ENCODE measurements around the gene CWF19L2.

CWF19L2 gene

DNA sequence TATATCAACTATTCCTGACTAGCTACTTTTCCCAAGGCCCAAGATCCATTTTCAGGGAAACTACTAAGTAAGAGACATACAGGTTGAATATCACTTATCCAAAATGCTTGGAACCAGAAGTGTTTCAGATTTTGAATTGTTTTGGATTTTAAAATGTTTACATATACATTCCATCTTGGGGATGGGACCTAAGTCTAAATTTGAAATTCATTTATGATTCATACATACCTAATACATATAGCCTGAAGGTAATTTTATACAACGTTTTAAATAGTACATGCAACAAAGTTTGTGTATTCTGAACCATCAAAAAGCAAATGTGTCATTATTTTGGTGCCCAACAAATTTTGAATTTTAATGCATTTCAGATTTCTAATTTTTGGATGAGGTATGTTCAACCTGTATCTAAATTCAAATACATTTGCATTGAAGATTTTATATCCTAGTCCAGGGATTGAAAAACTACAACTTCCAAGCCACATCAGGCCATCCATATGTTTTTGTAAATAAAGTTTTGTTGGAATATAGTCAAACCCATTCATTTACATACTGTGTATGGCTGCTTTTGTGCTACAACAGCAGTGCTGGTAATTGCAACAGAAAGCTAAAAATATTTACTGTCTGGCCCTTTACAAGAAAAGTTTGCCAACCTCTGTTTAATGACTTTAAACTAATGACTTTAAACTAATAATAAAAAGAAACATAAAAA, 73.3 kb downstream of the CWF19L2 start:
- Histone ChIP-seq H3K27me3 (replicated peaks; ENCODE audit: control insufficient read depth, insufficient read depth, low read length) (no peaks in the 10 kb centered on the region), H3K4me3 (ENCODE audit: low read length) (no peak overlapping the region), H3K9ac (ENCODE audit: low read length) (no peak overlapping the region), H3K36me3 (ENCODE audit: control insufficient read depth, insufficient read depth, low read length, severe bottlenecking) (peaks cover 7% of the 10 kb centered on the region), H3K4me1 (ENCODE audit: control insufficient read depth, insufficient read depth, low read length) (peaks cover 10% of the 10 kb centered on the region), H3K9me3 (ENCODE audit: control insufficient read depth, low read length) (no peaks in the 10 kb centered on the region)
- DNase-seq (ENCODE audit: low read depth) = no peak

DNA sequence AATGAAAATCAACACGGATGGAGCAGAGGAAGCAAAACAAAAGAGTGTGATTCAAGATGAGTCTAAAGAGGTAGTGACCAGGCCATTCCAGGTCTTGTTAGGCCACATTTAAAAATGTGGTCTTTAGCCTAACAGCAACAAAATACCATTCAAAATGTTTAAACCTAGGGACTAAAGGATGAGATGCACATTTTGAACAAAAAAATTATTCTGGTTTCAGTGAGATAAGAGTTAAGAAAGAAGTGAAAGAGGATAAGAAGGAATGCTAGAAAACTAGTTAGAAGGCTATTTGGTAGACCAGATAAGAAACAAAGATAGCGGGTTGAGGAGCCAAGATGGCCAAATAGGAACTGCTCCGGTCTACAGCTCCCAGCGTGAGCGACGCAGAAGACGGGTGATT, 85.2 kb downstream of the CWF19L2 start:
- no peaks in the 10 kb centered on the region for H3K36me3 ChIP-seq (ENCODE audit: control insufficient read depth, insufficient read depth, low read length, severe bottlenecking)

DNA sequence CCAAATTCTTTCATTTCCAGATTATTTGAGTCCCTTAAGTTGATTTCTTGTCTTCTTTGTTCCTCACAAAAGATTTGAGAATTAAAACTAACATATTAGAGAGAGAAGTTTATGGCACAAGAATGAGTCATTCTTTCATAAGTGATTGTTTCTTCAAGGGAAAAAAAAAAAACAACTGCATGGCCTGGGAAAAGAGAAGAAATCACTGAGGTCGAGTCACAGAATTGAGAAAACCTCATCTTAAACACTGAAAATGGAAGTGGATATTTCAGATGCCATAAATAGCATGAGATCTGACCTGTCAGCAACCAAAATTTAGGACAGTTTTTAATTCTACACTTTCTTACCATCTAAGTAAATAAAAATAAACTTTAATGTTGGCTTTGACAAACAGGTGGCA, 87.2 kb downstream of the CWF19L2 start:
- H3K36me3 ChIP-seq (ENCODE audit: control insufficient read depth, insufficient read depth, low read length, severe bottlenecking) = no peaks in the 10 kb centered on the region
- H3K9ac ChIP-seq (ENCODE audit: low read length) = no peak overlapping the region
- H3K27me3 ChIP-seq (replicated peaks; ENCODE audit: control insufficient read depth, insufficient read depth, low read length) = no peaks in the 10 kb centered on the region
- DNase-seq (ENCODE audit: low read depth) = no peak
- H3K9me3 ChIP-seq (ENCODE audit: control insufficient read depth, low read length) = no peaks in the 10 kb centered on the region
- H3K4me3 ChIP-seq (ENCODE audit: low read length) = no peak overlapping the region
- peaks cover 10% of the 10 kb centered on the region for H3K4me1 ChIP-seq (ENCODE audit: control insufficient read depth, insufficient read depth, low read length)

More for the DNA sequence above, 85.2 kb downstream of the CWF19L2 start:
- Histone ChIP-seq H3K27me3 (replicated peaks; ENCODE audit: control insufficient read depth, insufficient read depth, low read length) (no peaks in the 10 kb centered on the region), H3K9ac (ENCODE audit: low read length) (no peak overlapping the region), H3K9me3 (ENCODE audit: control insufficient read depth, low read length) (no peaks in the 10 kb centered on the region), H3K4me1 (ENCODE audit: control insufficient read depth, insufficient read depth, low read length) (peaks cover 10% of the 10 kb centered on the region), H3K4me3 (ENCODE audit: low read length) (no peak overlapping the region)
- no peak for DNase-seq (ENCODE audit: low read depth)

DNA sequence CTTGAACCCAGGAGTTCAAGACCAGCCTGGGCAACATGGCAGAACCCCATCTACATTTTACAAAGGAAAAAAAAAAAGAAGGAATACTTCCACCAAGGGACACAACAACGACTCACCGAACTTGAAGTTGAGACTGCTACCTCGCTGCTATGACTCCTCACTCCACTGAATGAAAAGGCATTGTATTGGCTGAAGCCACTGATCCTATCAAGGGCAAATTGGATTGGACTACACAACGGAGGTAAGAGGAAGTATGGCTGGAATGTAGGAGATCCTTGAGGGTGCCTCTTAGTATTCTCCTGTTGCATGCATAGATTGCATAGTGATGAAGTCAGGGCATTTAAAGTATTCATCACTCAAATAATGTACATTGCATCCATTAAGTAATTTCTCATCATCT, 97.9 kb downstream of the CWF19L2 start:
- no peaks in the 10 kb centered on the region for H3K4me1 ChIP-seq (ENCODE audit: control insufficient read depth, insufficient read depth, low read length)
- H3K36me3 ChIP-seq (ENCODE audit: control insufficient read depth, insufficient read depth, low read length, severe bottlenecking) = peaks cover 5% of the 10 kb centered on the region
- no peaks in the 10 kb centered on the region for H3K9me3 ChIP-seq (ENCODE audit: control insufficient read depth, low read length)
- DNase-seq (ENCODE audit: low read depth) = no peak
- no peak overlapping the region for H3K9ac ChIP-seq (ENCODE audit: low read length)
- H3K27me3 ChIP-seq (replicated peaks; ENCODE audit: control insufficient read depth, insufficient read depth, low read length) = no peaks in the 10 kb centered on the region
- H3K4me3 ChIP-seq (ENCODE audit: low read length) = no peak overlapping the region

DNA sequence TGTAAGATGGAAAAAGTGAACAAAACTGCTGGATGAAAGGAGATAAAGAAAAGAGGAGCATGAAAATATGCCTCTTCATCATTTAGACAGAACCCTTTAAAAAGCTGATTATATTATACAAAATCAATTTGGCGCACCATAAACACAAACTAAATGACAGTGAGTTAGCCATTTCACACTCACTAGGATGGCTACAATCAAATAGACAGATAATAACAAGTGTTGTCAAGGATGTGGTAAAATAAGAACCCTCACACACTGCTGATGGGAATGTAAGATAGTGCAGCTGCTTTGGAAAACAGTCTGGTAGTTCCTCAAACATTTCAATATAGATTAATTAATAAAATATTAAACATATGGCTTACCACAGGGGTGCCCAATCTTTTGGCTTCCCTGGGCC, 99.7 kb downstream of the CWF19L2 start:
- H3K4me1 ChIP-seq (ENCODE audit: control insufficient read depth, insufficient read depth, low read length) = no peaks in the 10 kb centered on the region
- H3K4me3 ChIP-seq (ENCODE audit: low read length) = no peak overlapping the region
- H3K9ac ChIP-seq (ENCODE audit: low read length) = no peak overlapping the region
- H3K27me3 ChIP-seq (replicated peaks; ENCODE audit: control insufficient read depth, insufficient read depth, low read length) = no peaks in the 10 kb centered on the region
- DNase-seq (ENCODE audit: low read depth) = no peak
- H3K9me3 ChIP-seq (ENCODE audit: control insufficient read depth, low read length) = no peaks in the 10 kb centered on the region
- H3K36me3 ChIP-seq (ENCODE audit: control insufficient read depth, insufficient read depth, low read length, severe bottlenecking) = peaks cover 5% of the 10 kb centered on the region

DNA sequence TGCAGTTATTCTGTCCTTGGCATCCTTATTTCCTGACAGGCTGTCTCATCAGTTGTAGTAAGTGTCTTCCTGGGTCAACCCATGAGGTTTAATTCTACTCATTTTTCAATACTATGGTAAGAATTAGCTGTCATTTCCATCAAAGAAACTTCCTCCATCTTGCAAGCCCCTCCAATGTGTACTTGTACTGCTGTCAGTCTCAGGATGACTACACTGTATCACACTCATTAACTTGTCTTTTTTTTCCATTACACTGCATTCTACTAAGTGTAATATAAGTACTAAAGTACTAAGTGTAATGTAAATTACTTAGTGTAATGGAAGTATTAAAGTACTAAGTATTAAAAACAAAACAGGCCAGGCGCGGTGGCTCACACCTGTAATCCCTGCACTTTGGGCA, 102.8 kb downstream of the CWF19L2 start:
- H3K4me1 ChIP-seq (ENCODE audit: control insufficient read depth, insufficient read depth, low read length) = no peaks in the 10 kb centered on the region
- no peak for DNase-seq (ENCODE audit: low read depth)
- H3K27me3 ChIP-seq (replicated peaks; ENCODE audit: control insufficient read depth, insufficient read depth, low read length) = no peaks in the 10 kb centered on the region
- H3K9me3 ChIP-seq (ENCODE audit: control insufficient read depth, low read length) = no peaks in the 10 kb centered on the region
- H3K4me3 ChIP-seq (ENCODE audit: low read length) = no peak overlapping the region
- peaks cover 10% of the 10 kb centered on the region for H3K36me3 ChIP-seq (ENCODE audit: control insufficient read depth, insufficient read depth, low read length, severe bottlenecking)
- H3K9ac ChIP-seq (ENCODE audit: low read length) = no peak overlapping the region

DNA sequence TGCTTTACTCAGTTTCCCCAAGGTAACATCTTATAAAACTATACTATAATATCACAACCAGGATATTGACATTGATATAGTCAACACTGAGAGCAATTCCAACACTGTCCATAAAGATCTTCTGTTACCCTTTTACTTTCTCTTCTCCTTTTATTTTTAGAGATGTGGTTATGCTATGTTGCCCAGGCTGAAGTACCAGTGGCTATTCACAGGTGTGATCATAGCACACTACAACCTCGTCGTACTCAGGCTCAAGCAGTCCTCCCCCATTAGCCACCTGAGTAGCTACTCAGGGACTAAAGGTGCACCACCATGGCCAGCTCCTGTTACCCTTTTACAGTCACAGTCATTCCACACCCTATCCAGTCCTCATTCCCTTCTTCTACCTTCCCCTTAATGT, 119.7 kb downstream of the CWF19L2 start:
- no peak overlapping the region for H3K4me3 ChIP-seq (ENCODE audit: low read length)
- H3K9me3 ChIP-seq (ENCODE audit: control insufficient read depth, low read length) = no peaks in the 10 kb centered on the region
- H3K27me3 ChIP-seq (replicated peaks; ENCODE audit: control insufficient read depth, insufficient read depth, low read length) = no peaks in the 10 kb centered on the region
- no peak for DNase-seq (ENCODE audit: low read depth)
- H3K36me3 ChIP-seq (ENCODE audit: control insufficient read depth, insufficient read depth, low read length, severe bottlenecking) = peaks cover 7% of the 10 kb centered on the region
- H3K9ac ChIP-seq (ENCODE audit: low read length) = no peak overlapping the region
- H3K4me1 ChIP-seq (ENCODE audit: control insufficient read depth, insufficient read depth, low read length) = no peaks in the 10 kb centered on the region

DNA sequence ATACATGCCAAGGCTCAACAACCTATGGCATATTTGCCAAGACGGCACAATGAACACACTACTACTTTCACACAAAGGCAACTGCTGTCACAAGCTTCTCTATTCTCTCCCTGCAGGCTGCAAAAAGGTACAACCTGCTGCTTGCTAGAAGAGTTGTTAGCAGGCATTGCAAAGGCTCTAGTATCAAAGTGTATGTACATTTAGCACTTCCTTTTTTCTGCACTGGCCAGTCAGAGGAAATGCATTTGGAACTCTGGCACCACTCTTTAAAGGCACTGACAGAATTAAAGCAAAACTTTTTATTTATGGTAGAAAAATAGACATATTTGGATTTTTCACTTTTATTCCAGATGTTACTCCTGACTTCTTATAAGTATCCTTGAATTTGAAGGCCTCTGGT, 125.9 kb downstream of the CWF19L2 start:
- H3K4me1 ChIP-seq (ENCODE audit: control insufficient read depth, insufficient read depth, low read length) = no peaks in the 10 kb centered on the region
- H3K27me3 ChIP-seq (replicated peaks; ENCODE audit: control insufficient read depth, insufficient read depth, low read length) = no peaks in the 10 kb centered on the region
- no peak overlapping the region for H3K9ac ChIP-seq (ENCODE audit: low read length)
- no peak for DNase-seq (ENCODE audit: low read depth)
- no peak overlapping the region for H3K4me3 ChIP-seq (ENCODE audit: low read length)
- no peaks in the 10 kb centered on the region for H3K9me3 ChIP-seq (ENCODE audit: control insufficient read depth, low read length)
- peaks cover 25% of the 10 kb centered on the region for H3K36me3 ChIP-seq (ENCODE audit: control insufficient read depth, insufficient read depth, low read length, severe bottlenecking)

DNA sequence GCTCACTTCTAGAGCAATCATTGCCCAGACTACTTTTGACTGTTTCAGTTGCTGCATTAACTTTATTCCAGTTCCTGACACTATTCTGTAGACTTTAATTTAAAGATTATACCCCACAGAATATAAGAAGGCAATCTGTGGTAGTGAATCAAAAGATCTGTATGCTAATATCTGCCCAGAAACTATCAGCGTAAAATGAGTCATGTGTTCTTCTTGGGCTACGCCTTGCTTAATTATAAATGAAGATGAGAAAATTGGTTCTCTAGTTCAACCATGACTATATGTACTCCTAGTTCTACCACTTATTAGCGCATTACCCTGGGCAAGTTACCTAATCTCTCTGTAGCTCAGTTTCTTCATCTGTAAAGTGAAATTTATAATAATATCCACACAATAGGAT, 128.5 kb downstream of the CWF19L2 start:
- no peaks in the 10 kb centered on the region for H3K4me1 ChIP-seq (ENCODE audit: control insufficient read depth, insufficient read depth, low read length)
- no peak overlapping the region for H3K4me3 ChIP-seq (ENCODE audit: low read length)
- H3K36me3 ChIP-seq (ENCODE audit: control insufficient read depth, insufficient read depth, low read length, severe bottlenecking) = peaks cover 37% of the 10 kb centered on the region
- no peaks in the 10 kb centered on the region for H3K9me3 ChIP-seq (ENCODE audit: control insufficient read depth, low read length)
- H3K27me3 ChIP-seq (replicated peaks; ENCODE audit: control insufficient read depth, insufficient read depth, low read length) = no peaks in the 10 kb centered on the region
- no peak overlapping the region for H3K9ac ChIP-seq (ENCODE audit: low read length)
- no peak for DNase-seq (ENCODE audit: low read depth)

DNA sequence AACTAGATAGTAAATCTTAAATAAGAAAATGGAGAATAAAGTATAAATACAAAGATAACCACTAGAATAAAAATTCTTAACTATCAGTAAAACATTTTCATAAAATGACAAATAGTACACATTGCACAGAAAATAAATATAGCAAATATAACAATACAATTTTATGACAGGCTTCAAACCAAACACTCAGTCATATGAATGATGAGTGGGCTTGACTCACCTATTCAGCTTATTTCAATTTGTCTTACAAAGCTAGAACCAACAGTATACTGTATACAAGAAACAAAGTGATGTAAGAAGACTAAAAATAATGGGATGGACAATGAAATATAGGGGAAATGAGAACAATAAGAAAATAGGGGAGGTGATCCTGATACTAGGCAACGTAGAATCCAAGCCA, 141.2 kb downstream of the CWF19L2 start:
- Histone ChIP-seq H3K9me3 (ENCODE audit: control insufficient read depth, low read length) (peaks cover 11% of the 10 kb centered on the region), H3K27me3 (replicated peaks; ENCODE audit: control insufficient read depth, insufficient read depth, low read length) (no peaks in the 10 kb centered on the region), H3K4me3 (ENCODE audit: low read length) (no peak overlapping the region), H3K9ac (ENCODE audit: low read length) (no peak overlapping the region), H3K4me1 (ENCODE audit: control insufficient read depth, insufficient read depth, low read length) (no peaks in the 10 kb centered on the region), H3K36me3 (ENCODE audit: control insufficient read depth, insufficient read depth, low read length, severe bottlenecking) (peaks cover 6% of the 10 kb centered on the region)
- no peak for DNase-seq (ENCODE audit: low read depth)

DNA sequence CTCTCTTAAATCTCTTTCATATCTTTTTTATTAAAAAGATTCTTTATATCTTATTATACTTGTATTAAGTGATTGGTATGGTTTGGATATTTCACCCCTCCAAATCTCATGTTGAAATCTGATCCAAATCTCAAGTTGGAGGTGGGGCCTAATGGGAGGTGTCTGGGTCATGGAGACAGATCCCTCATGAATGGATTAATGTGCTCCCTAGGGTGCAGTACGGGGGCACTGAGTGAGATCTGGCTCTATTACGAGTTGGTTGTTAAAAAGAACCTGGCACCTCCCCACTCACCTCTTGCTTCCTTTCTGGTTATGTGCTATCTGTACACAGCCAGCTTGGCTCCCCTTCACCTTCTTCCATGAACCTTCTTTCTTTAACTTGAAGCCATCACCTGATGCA, 149.6 kb downstream of the CWF19L2 start:
- Histone ChIP-seq H3K4me3 (ENCODE audit: low read length) (no peak overlapping the region), H3K36me3 (ENCODE audit: control insufficient read depth, insufficient read depth, low read length, severe bottlenecking) (peaks cover 18% of the 10 kb centered on the region), H3K9ac (ENCODE audit: low read length) (no peak overlapping the region), H3K27me3 (replicated peaks; ENCODE audit: control insufficient read depth, insufficient read depth, low read length) (no peaks in the 10 kb centered on the region), H3K9me3 (ENCODE audit: control insufficient read depth, low read length) (no peaks in the 10 kb centered on the region), H3K4me1 (ENCODE audit: control insufficient read depth, insufficient read depth, low read length) (no peaks in the 10 kb centered on the region)
- DNase-seq (ENCODE audit: low read depth) = no peak

DNA sequence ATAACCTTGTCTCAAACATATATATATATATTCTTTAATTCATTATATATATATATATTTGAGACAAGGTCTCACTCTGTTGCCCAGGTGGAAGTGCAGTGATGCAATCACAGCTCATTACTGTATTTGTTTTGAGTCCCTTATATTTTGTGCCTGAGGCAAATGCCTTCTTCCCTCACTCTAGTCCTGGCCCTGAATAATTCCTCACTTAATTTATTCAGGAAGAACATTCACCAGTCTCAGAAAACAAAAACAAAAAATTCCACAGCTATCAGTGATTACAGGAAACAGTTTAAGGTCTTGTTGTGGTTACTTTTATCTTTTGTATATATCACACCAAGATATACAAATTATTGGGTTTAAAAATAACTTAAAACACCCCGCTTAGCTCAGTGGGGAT, 155.7 kb downstream of the CWF19L2 start:
- no peaks in the 10 kb centered on the region for H3K4me1 ChIP-seq (ENCODE audit: control insufficient read depth, insufficient read depth, low read length)
- H3K36me3 ChIP-seq (ENCODE audit: control insufficient read depth, insufficient read depth, low read length, severe bottlenecking) = peaks cover 23% of the 10 kb centered on the region
- H3K9ac ChIP-seq (ENCODE audit: low read length) = no peak overlapping the region
- H3K27me3 ChIP-seq (replicated peaks; ENCODE audit: control insufficient read depth, insufficient read depth, low read length) = no peaks in the 10 kb centered on the region
- no peaks in the 10 kb centered on the region for H3K9me3 ChIP-seq (ENCODE audit: control insufficient read depth, low read length)
- H3K4me3 ChIP-seq (ENCODE audit: low read length) = no peak overlapping the region
- DNase-seq (ENCODE audit: low read depth) = peak; percentile 15
